ENCODE data around the gene IL6R.

DNA sequence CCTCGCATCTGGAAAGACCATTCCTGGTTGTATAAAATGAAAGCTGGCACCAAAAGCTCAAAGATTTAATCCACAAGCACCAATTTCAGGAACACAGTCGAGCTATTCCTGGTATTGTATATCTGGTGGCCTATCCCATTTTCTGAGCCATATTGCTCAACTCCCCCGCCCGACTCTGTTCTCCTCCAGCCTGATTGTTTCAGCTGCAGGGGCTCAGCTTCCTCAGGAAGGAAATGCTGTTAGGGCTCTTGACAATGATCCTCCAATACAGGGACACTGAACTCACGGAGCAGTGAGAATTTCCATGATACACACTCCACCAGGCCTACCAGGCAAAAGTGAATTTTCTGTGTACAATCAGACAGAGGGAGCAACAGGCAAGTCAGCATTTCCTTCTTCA is 80.0 kb downstream of the IL6R start:
- TF ChIP-seq, protein P1, sequence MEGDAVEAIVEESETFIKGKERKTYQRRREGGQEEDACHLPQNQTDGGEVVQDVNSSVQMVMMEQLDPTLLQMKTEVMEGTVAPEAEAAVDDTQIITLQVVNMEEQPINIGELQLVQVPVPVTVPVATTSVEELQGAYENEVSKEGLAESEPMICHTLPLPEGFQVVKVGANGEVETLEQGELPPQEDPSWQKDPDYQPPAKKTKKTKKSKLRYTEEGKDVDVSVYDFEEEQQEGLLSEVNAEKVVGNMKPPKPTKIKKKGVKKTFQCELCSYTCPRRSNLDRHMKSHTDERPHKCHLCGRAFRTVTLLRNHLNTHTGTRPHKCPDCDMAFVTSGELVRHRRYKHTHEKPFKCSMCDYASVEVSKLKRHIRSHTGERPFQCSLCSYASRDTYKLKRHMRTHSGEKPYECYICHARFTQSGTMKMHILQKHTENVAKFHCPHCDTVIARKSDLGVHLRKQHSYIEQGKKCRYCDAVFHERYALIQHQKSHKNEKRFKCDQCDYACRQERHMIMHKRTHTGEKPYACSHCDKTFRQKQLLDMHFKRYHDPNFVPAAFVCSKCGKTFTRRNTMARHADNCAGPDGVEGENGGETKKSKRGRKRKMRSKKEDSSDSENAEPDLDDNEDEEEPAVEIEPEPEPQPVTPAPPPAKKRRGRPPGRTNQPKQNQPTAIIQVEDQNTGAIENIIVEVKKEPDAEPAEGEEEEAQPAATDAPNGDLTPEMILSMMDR (conservative IDR thresholded peaks at IDR 0.05; ENCODE audit: low read depth, low read length) = no peak
- no peak for TF ChIP-seq EZH2phosphoT487 (IDR thresholded peaks at IDR 0.05; ENCODE audit: borderline replicate concordance, low read length)
